GM12878 (cell line): Measurements from ENCODE around the gene ARHGAP6. TPM values are rescaled to one million over a fixed set of nuclear protein-coding genes. Genes with fewer than 3 reads are reported as not detected.

Experiments
- ATAC-seq: fragments of 200-7000 bp; cut with Tn5 transposase; 3 replicates; pipeline ENCODE4 v1.9.1; 2020; ENCODE audit warnings: mild to moderate bottlenecking, moderate library complexity
- BruUV-seq: library from RNA; stranded (reverse); fragments of 400-500 nt; replicated peaks from 2 replicates; lab custom pipeline; 2021; lab: Mats Ljungman, UMichigan
- CTCF ChIA-PET: fragments of 300-600 bp; sonication (Branson Sonifier 250); formaldehyde crosslinking; extraction: SDS; loops from one replicate; lab custom pipeline; 2021; ENCODE audit warnings: inconsistent platforms; lab: Yijun Ruan, JAX
- POLR2A ChIA-PET: fragments of 350-600 bp; formaldehyde crosslinking; extraction: SDS; loops from one replicate; lab custom pipeline; 2021; ENCODE audit warnings: inconsistent platforms; lab: Charles Lee
- RAD21 ChIA-PET: fragments of 300-600 bp; sonication (Branson Sonifier 250); formaldehyde crosslinking; loops from one replicate; lab custom pipeline; 2023; ENCODE audit warnings: antibody characterized with exemption; ENCODE audit not compliant: unreplicated experiment; lab: Charles Lee
- SMC1A ChIA-PET: fragments of 300-600 bp; sonication (Branson Sonifier 250); formaldehyde crosslinking; loops from one replicate; lab custom pipeline; 2023; ENCODE audit not compliant: unreplicated experiment, uncharacterized antibody; lab: Charles Lee
- DNase-seq: peaks from one replicate; pipeline ENCODE4 v3.0.0-alpha.2; 2011; ENCODE audit warnings: low read depth, low spot score
- FAIRE-seq: peaks from 3 replicates; lab custom pipeline; 2011; peaks lifted over from hg19 to GRCh38; lab: Jason Lieb, UNC
- H2AFZ ChIP-seq: 2 replicates; pipeline ENCODE4 v1.6.0; 2011; ENCODE audit warnings: low read depth, low read length, control low read depth; ENCODE audit not compliant: control insufficient read depth
- H3K27ac ChIP-seq: 2 replicates; pipeline ENCODE4 v1.5.1; 2011; ENCODE audit warnings: control low read depth; ENCODE audit not compliant: control insufficient read depth, insufficient read depth
- H3K27me3 ChIP-seq, 2 experiments: replicated peaks in 1 of 2; 2 replicates each; pipeline versions ENCODE4 v1.6.0 to v1.6.1; 2011; ENCODE audit warnings: low read length in 1 of 2; ENCODE audit not compliant: control insufficient read depth in 2 of 2, insufficient read depth in 2 of 2
- H3K36me3 ChIP-seq, 2 experiments: 2 replicates each; pipeline ENCODE4 v1.5.1; 2011; ENCODE audit warnings: low read length in 1 of 2; ENCODE audit not compliant: control insufficient read depth in 2 of 2, insufficient read depth in 2 of 2
- H3K4me1 ChIP-seq: 2 replicates; pipeline ENCODE4 v1.6.1; 2011; ENCODE audit warnings: mild to moderate bottlenecking, low read length, moderate library complexity, mixed read lengths; ENCODE audit not compliant: control insufficient read depth, insufficient read depth
- H3K4me2 ChIP-seq: 2 replicates; pipeline ENCODE4 v1.6.0; 2011; ENCODE audit warnings: control low read depth; ENCODE audit not compliant: control insufficient read depth, insufficient read depth
- H3K4me3 ChIP-seq: fragments of 200-600 bp; sonication (generic); 2 replicates; pipeline ENCODE4 v1.5.1; 2016
- H3K79me2 ChIP-seq: 2 replicates; pipeline ENCODE4 v1.6.0; 2011; ENCODE audit warnings: low read length; ENCODE audit not compliant: control insufficient read depth, insufficient read depth
- H3K9ac ChIP-seq: 2 replicates; pipeline ENCODE4 v1.8.0; 2011; ENCODE audit warnings: low read length, control low read depth, mixed read lengths; ENCODE audit not compliant: control insufficient read depth, insufficient read depth
- H3K9me3 ChIP-seq: replicated peaks from 3 replicates; pipeline ENCODE4 v1.5.1; 2011; ENCODE audit warnings: mild to moderate bottlenecking, low read length; ENCODE audit not compliant: control insufficient read depth, insufficient read depth
- H4K20me1 ChIP-seq: 2 replicates; pipeline ENCODE4 v1.6.0; 2011; ENCODE audit not compliant: control insufficient read depth, insufficient read depth
- JUNB ChIP-seq: IDR thresholded peaks from 2 replicates; pipeline ENCODE4 v1.6.1; 2016; ENCODE audit warnings: antibody characterized with exemption, mild to moderate bottlenecking
- JUND ChIP-seq: IDR thresholded peaks from 2 replicates; pipeline ENCODE4 v1.6.1; 2012; ENCODE audit warnings: low read depth, mild to moderate bottlenecking, low read length, improper control_type of control experiment, moderate library complexity
- LARP7 ChIP-seq: fragments of 450-650 bp; IDR thresholded peaks from 2 replicates; pipeline ENCODE4 v1.6.1; 2017; ENCODE audit warnings: mild to moderate bottlenecking
- MTA2 ChIP-seq: fragments of 450-650 bp; IDR thresholded peaks from 2 replicates; pipeline ENCODE4 v1.6.1; 2016; ENCODE audit warnings: low read depth, mild to moderate bottlenecking, moderate library complexity
- MTA3 ChIP-seq: IDR thresholded peaks from 2 replicates; pipeline ENCODE4 v1.6.1; 2012; ENCODE audit warnings: low read length, inconsistent platforms, borderline replicate concordance
- SMAD5 ChIP-seq: IDR thresholded peaks from 2 replicates; pipeline ENCODE4 v1.6.1; 2016; ENCODE audit warnings: antibody characterized with exemption, low read depth
- SP1 ChIP-seq: IDR thresholded peaks from one replicate; pipeline ENCODE4 v1.6.1; 2011; ENCODE audit warnings: low read depth, low read length
- STAT1 ChIP-seq: fragments of 450-650 bp; conservative IDR thresholded peaks from 2 replicates; pipeline ENCODE4 v1.6.1; 2014; ENCODE audit warnings: antibody characterized with exemption, mild to moderate bottlenecking
- YBX1 ChIP-seq: fragments of 450-650 bp; IDR thresholded peaks from 2 replicates; pipeline ENCODE4 v1.6.1; 2016; ENCODE audit warnings: antibody characterized with exemption
- ZBED1 ChIP-seq: IDR thresholded peaks from 2 replicates; pipeline ENCODE4 v1.6.1; 2016; ENCODE audit warnings: borderline replicate concordance
- ZNF217 ChIP-seq: fragments of 450-650 bp; IDR thresholded peaks from 2 replicates; pipeline ENCODE4 v1.6.1; 2017; ENCODE audit warnings: antibody characterized with exemption, mild to moderate bottlenecking
- ZZZ3 ChIP-seq: IDR thresholded peaks from 2 replicates; pipeline ENCODE4 v1.6.1; 2011; ENCODE audit warnings: low read depth; ENCODE audit not compliant: control insufficient read depth, insufficient read length
- WGBS: methylation state at CpG from one replicate; pipeline ENCODE4 v1.1.6; 2016; ENCODE audit warnings: low lambda C conversion rate; ENCODE audit not compliant: insufficient replicate concordance, insufficient coverage; ENCODE audit errors: missing lambda C conversion rate; 5-methylcytosine and 5-hydroxymethylcytosine counted together
- in situ Hi-C: fragments of 300-500 bp; cut with MboI; formaldehyde crosslinking; loops from 9 replicates; pipeline ENCODE4 v1.14.3; 2018; ENCODE audit warnings: mixed read lengths
- intact Hi-C: fragments of 100-400 bp; cut with micrococcal nuclease; formaldehyde crosslinking; loops from one replicate; pipeline ENCODE4 v1.14.2; 2022; ENCODE audit not compliant: unreplicated experiment
- polyA plus RNA-seq, 11 experiments: library from polyadenylated mRNA; depleted of rRNA in 4 of 11; unstranded in 6 of 11; stranded (reverse) in 5 of 11; fragments of >200 nt; fragmentation: Nextera tagmentation in 4 of 11; fragmentation: Illumina TruSeq in 1 of 11; extraction: Ambion mirVana in 4 of 11; extraction: Trizol in 1 of 11; gene quantifications; 1 replicate in 1 of 11; 2 replicates in 10 of 11; pipeline versions ENCODE4 v1.2.1 to v1.2.3, GENCODE V29; 2011 to 2016; ENCODE audit warnings: inconsistent platforms in 2 of 11, missing spikeins in 2 of 11, low read depth in 1 of 11
- total RNA-seq, 4 experiments: library from RNA; depleted of rRNA in 3 of 4; stranded (reverse); fragments of >200 nt in 3 of 4; fragmentation: Illumina TruSeq in 1 of 4; extraction: Trizol in 1 of 4; gene quantifications; 2 replicates each; pipeline versions ENCODE4 v1.2.1 to v1.2.3, GENCODE V29; 2013 to 2021
- TF ChIP-seq, protein P1 (sequence below): fragments of 450-650 bp; IDR thresholded peaks from 2 replicates; pipeline ENCODE4 v1.6.1; 2018; ENCODE audit warnings: mild to moderate bottlenecking, low read depth, moderate library complexity; ENCODE audit not compliant: partially characterized antibody
- TF ChIP-seq, protein P2 (sequence below): IDR thresholded peaks from 2 replicates; pipeline ENCODE4 v1.6.1; 2011; ENCODE audit warnings: borderline replicate concordance, low read depth, mild to moderate bottlenecking, moderate library complexity, mixed read lengths, low read length; ENCODE audit not compliant: insufficient read depth; ENCODE audit errors: extremely low read length
- TF ChIP-seq, protein P3 (sequence below): IDR thresholded peaks from 2 replicates; pipeline ENCODE4 v1.6.1; 2012; ENCODE audit warnings: low read length, inconsistent platforms

ARHGAP6 gene
- total and polyA plus RNA-seq, 10 of the 15 experiments (the other 5 are each of a cell fraction or from before 2014, with no cell fraction given): 0.20 to 1.8 (median 0.76) TPM

DNA sequence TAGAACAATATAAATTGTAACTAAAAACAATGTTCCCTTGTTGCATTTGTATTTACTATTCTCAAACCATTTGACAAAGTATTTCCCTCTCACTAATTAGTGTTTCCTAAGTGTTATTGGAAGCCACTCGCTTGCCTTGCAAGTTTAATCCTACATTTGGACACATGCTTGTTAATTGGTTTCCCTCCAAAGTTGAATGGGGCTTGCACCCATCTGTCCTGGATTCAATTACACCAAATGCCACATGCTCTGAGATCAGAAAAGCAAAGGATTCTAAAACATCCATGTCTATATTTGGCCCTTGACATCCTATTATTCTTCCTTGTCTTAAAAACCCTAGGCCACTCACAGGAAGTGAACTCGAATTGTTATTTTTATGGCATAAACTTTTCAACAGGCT, 225.9 kb downstream of the ARHGAP6 start (continued):
- TF ChIP-seq, protein P1, sequence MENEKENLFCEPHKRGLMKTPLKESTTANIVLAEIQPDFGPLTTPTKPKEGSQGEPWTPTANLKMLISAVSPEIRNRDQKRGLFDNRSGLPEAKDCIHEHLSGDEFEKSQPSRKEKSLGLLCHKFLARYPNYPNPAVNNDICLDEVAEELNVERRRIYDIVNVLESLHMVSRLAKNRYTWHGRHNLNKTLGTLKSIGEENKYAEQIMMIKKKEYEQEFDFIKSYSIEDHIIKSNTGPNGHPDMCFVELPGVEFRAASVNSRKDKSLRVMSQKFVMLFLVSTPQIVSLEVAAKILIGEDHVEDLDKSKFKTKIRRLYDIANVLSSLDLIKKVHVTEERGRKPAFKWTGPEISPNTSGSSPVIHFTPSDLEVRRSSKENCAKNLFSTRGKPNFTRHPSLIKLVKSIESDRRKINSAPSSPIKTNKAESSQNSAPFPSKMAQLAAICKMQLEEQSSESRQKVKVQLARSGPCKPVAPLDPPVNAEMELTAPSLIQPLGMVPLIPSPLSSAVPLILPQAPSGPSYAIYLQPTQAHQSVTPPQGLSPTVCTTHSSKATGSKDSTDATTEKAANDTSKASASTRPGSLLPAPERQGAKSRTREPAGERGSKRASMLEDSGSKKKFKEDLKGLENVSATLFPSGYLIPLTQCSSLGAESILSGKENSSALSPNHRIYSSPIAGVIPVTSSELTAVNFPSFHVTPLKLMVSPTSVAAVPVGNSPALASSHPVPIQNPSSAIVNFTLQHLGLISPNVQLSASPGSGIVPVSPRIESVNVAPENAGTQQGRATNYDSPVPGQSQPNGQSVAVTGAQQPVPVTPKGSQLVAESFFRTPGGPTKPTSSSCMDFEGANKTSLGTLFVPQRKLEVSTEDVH: no peak
- TF ChIP-seq JUND (no peak), ZZZ3 (no peak), SMAD5 (no peak), MTA2 (no peak), YBX1 (no peak), ZNF217 (no peak), LARP7 (no peak), ZBED1 (no peak)
- TF ChIP-seq, protein P2, sequence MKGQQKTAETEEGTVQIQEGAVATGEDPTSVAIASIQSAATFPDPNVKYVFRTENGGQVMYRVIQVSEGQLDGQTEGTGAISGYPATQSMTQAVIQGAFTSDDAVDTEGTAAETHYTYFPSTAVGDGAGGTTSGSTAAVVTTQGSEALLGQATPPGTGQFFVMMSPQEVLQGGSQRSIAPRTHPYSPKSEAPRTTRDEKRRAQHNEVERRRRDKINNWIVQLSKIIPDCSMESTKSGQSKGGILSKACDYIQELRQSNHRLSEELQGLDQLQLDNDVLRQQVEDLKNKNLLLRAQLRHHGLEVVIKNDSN: no peak

DNA sequence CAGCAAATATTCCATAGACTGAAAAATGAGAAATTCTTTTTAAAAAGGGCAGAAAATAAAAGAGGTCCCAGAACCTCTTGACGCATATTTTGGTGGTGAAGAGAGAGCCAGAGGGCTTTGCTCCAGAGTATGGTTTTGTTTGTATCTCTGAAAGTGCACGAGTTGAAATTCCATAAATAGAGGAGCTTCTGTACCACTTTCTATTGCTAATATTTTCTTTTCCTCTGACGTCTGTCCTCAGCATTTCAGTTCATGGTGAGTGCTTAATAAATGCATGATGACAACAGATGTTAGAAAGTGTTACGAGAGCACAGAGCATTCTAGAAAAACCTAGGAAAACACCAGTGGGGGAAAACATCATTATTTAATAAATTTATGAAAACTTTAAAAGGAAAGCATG, 227.0 kb downstream of the ARHGAP6 start:
- H3K79me2 ChIP-seq: no peaks in the 10 kb centered on the region
- no peaks in the 10 kb centered on the region for H4K20me1 ChIP-seq
- POLR2A ChIA-PET: no interaction called here
- DNase-seq: no peak
- FAIRE-seq: no peak
- SMC1A ChIA-PET: interaction anchor here (1.2 kb wide), 1 partner anchor 67 kb away, joined by 4 read pairs; no protein-coding TSS in a partner anchor
- CTCF ChIA-PET: no interaction called here
- intact Hi-C loops (no loop called here), in situ Hi-C loops (no loop called here)
- no peak overlapping the region for H3K27ac ChIP-seq
- no peaks in the 10 kb centered on the region for H3K36me3 ChIP-seq
- BruUV-seq: no TSS peak
- H3K4me2 ChIP-seq: no peak overlapping the region
- H3K4me3 ChIP-seq: no peak overlapping the region
- RAD21 ChIA-PET: interaction anchor here (1.1 kb wide), 1 partner anchor 57 kb away, joined by 3 read pairs; no protein-coding TSS in a partner anchor
- no peaks in the 10 kb centered on the region for H3K9me3 ChIP-seq
- no peaks in the 10 kb centered on the region; a peak in 1 of 4 replicates for H3K27me3 ChIP-seq
- 11% methylated on average over 4 of the region's 4 CpGs for WGBS
- H3K4me1 ChIP-seq: no peaks in the 10 kb centered on the region
- no peak overlapping the region for H2AFZ ChIP-seq
- TF ChIP-seq MTA3 (no peak), SP1 (no peak), JUNB (no peak), STAT1 (no peak)
- TF ChIP-seq, protein P3, sequence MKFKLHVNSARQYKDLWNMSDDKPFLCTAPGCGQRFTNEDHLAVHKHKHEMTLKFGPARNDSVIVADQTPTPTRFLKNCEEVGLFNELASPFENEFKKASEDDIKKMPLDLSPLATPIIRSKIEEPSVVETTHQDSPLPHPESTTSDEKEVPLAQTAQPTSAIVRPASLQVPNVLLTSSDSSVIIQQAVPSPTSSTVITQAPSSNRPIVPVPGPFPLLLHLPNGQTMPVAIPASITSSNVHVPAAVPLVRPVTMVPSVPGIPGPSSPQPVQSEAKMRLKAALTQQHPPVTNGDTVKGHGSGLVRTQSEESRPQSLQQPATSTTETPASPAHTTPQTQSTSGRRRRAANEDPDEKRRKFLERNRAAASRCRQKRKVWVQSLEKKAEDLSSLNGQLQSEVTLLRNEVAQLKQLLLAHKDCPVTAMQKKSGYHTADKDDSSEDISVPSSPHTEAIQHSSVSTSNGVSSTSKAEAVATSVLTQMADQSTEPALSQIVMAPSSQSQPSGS: no peak
- no peak overlapping the region for H3K9ac ChIP-seq
- ATAC-seq: no peak
